GM19328 (cell line): ENCODE data around the gene VPS26B.

Experiments used
- ATAC-seq: cut with Tn5 transposase; IDR thresholded peaks from one replicate; pipeline ENCODE4 v1.9.1; 2021; ENCODE audit warnings: mild to moderate bottlenecking, moderate library complexity; ENCODE audit not compliant: unreplicated experiment

VPS26B gene

GRCh38 chr11:134230339-134230738, 5.9 kb downstream of the VPS26B start:
- no peak for ATAC-seq

GRCh38 chr11:134231958-134232659, 7.6 kb downstream of the VPS26B start:
- ATAC-seq: no peak

- no peak for ATAC-seq
Observed at GRCh38 chr11:134233729-134234179, 9.3 kb downstream of the VPS26B start.

GRCh38 chr11:134235399-134235798, 10.9 kb downstream of the VPS26B start:
- ATAC-seq: no peak

- ATAC-seq: no peak
Observed at GRCh38 chr11:134236834-134237556, 12.5 kb downstream of the VPS26B start.

GRCh38 chr11:134237557-134237922, 13.1 kb downstream of the VPS26B start:
- ATAC-seq: no peak

GRCh38 chr11:134238956-134239355, 14.5 kb downstream of the VPS26B start:
- ATAC-seq: no peak

- no peak for ATAC-seq
Observed at GRCh38 chr11:134240592-134240991, 16.1 kb downstream of the VPS26B start.

GRCh38 chr11:134242376-134242775, 17.9 kb downstream of the VPS26B start:
- no peak for ATAC-seq

GRCh38 chr11:134243913-134244312, 19.4 kb downstream of the VPS26B start:
- ATAC-seq: no peak

GRCh38 chr11:134244593-134244992, 20.1 kb downstream of the VPS26B start:
- no peak for ATAC-seq

- no peak for ATAC-seq
Observed at GRCh38 chr11:134245434-134245833, 21.0 kb downstream of the VPS26B start.

GRCh38 chr11:134246100-134246499, 21.6 kb downstream of the VPS26B start:
- ATAC-seq: no peak

GRCh38 chr11:134246678-134247077, 22.2 kb downstream of the VPS26B start:
- ATAC-seq: no peak

- ATAC-seq: no peak
Observed at GRCh38 chr11:134248910-134249480, 24.5 kb downstream of the VPS26B start.

GRCh38 chr11:134250246-134250645, 25.8 kb downstream of the VPS26B start:
- ATAC-seq: no peak

GRCh38 chr11:134250675-134251074, 26.2 kb downstream of the VPS26B start:
- ATAC-seq: no peak

GRCh38 chr11:134252346-134253187, 28.1 kb downstream of the VPS26B start:
- ATAC-seq: peak; percentile 26

- peak; percentile 99 for ATAC-seq
Observed at GRCh38 chr11:134253188-134253993, 28.9 kb downstream of the VPS26B start, which contains the start of the genes ACAD8 and THYN1. ACAD8 (plus strand) TSS chr11:134253568; CDS start chr11:134253601, 33 bp downstream. THYN1 (minus strand) TSS chr11:134253352; CDS start chr11:134252882, 470 bp downstream.
